ENCODE measurements around the gene IRF3.

IRF3 gene

DNA sequence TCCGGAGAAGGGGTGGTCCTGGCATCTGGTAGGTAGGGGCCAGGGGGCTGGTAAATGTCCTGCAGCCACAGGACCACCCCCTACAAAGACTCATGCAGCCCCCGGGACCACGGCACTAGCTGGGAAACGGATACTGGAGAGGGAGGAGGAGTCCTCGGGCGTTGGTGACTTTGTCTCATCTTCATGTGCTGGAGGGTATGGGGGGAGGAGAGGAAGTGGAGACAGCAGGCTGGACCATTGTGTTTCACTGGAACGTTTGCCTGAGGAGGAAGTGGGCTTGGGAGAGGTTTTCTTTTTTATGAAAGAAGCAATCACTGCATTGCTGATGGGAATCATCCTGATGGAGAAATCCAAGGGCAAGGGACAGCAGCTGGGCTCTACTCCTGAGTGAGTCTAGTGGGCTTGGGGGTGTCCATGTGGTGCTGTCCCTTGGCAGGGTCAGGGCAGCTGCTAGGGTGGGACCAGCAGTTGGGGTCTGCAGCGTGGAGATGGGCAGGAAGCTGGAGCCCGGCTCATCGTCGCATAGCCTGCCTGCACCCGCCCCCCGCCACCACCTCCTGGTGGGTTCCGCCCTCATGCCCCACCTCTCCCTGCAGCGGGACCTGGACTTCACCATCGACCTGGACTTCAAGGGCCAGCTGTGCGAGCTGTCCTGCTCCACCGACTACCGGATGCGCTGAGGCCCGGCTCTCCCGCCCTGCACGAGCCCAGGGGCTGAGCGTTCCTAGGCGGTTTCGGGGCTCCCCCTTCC is 22.1 kb upstream of the IRF3 start:
- TF ChIP-seq, protein P1, sequence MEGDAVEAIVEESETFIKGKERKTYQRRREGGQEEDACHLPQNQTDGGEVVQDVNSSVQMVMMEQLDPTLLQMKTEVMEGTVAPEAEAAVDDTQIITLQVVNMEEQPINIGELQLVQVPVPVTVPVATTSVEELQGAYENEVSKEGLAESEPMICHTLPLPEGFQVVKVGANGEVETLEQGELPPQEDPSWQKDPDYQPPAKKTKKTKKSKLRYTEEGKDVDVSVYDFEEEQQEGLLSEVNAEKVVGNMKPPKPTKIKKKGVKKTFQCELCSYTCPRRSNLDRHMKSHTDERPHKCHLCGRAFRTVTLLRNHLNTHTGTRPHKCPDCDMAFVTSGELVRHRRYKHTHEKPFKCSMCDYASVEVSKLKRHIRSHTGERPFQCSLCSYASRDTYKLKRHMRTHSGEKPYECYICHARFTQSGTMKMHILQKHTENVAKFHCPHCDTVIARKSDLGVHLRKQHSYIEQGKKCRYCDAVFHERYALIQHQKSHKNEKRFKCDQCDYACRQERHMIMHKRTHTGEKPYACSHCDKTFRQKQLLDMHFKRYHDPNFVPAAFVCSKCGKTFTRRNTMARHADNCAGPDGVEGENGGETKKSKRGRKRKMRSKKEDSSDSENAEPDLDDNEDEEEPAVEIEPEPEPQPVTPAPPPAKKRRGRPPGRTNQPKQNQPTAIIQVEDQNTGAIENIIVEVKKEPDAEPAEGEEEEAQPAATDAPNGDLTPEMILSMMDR (IDR thresholded peaks at IDR 0.05; ENCODE audit: poor library complexity, severe bottlenecking) = no peak
- no peaks in the 10 kb centered on the region for H3K4me1 ChIP-seq (ENCODE audit: insufficient read depth, poor library complexity, severe bottlenecking)
- H3K4me3 ChIP-seq (ENCODE audit: severe bottlenecking) = no peak overlapping the region
- no peak overlapping the region for H3K27ac ChIP-seq (ENCODE audit: poor library complexity, severe bottlenecking)
- no peaks in the 10 kb centered on the region for H3K27me3 ChIP-seq (ENCODE audit: insufficient read depth, poor library complexity, severe bottlenecking)
- ATAC-seq (ENCODE audit: low read depth) = no peak
- peaks cover 33% of the 10 kb centered on the region for H3K36me3 ChIP-seq (ENCODE audit: low read depth)
- H3K9me3 ChIP-seq (ENCODE audit: severe bottlenecking) = no peaks in the 10 kb centered on the region
- no peak for DNase-seq (ENCODE audit: low spot score)

DNA sequence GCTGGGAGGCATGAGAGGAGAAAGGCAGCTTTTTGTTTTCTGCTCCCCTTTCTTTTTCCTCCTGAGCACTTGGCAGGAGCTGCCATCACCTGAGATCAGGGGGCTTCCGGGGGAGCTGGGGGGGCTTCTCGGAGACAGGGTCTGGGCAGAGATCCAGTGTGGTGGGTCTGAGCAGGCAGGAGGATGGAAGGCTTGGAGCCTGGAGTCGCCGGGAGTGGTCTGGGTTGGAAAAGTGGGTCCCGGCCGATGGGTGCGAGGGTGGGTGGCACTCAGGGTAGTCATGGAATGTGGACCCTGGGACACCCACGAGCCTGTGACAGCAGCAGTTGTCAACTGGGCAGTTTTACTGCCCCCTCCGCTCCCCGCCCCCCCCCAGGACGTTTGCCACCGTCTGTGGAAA is 21.5 kb upstream of the IRF3 start:
- H3K27ac ChIP-seq (ENCODE audit: poor library complexity, severe bottlenecking) = no peak overlapping the region
- H3K9me3 ChIP-seq (ENCODE audit: severe bottlenecking) = no peaks in the 10 kb centered on the region
- H3K27me3 ChIP-seq (ENCODE audit: insufficient read depth, poor library complexity, severe bottlenecking) = no peaks in the 10 kb centered on the region
- ATAC-seq (ENCODE audit: low read depth) (no peak), DNase-seq (ENCODE audit: low spot score) (no peak)
- TF ChIP-seq, protein P1 (IDR thresholded peaks at IDR 0.05; ENCODE audit: poor library complexity, severe bottlenecking) = no peak
- H3K36me3 ChIP-seq (ENCODE audit: low read depth) = peaks cover 39% of the 10 kb centered on the region
- H3K4me1 ChIP-seq (ENCODE audit: insufficient read depth, poor library complexity, severe bottlenecking) = no peaks in the 10 kb centered on the region
- H3K4me3 ChIP-seq (ENCODE audit: severe bottlenecking) = no peak overlapping the region

DNA sequence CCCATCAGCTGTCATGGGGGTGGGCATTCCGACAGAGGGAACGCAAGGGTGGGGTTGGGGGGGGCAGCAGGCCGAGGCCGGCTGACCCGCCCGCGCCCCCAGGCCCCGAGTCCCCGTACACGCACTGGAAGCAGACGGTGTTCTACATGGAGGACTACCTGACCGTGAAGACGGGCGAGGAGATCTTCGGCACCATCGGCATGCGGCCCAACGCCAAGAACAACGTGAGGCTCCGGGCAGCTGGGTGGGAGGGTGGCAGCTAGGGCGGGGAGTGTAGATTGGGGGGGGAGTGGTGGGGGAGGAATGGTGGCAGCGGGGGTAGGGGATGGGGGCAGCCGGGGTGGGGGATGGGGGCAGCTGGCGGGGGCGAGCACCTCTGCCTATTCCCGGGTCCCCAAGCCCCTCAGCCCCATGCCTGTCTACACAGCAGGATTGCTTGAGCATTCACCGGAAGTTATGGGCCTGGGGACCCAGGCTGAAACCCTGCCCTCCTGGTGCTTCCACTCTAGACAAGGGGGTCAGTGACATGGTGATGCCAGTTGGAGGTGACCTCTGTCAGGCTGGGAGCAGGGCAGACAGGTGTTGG is 20.9 kb upstream of the IRF3 start:
- peaks cover 45% of the 10 kb centered on the region for H3K36me3 ChIP-seq (ENCODE audit: low read depth)
- H3K4me3 ChIP-seq (ENCODE audit: severe bottlenecking) = no peak overlapping the region
- ATAC-seq (ENCODE audit: low read depth) = no peak
- TF ChIP-seq, protein P1 (IDR thresholded peaks at IDR 0.05; ENCODE audit: poor library complexity, severe bottlenecking) = no peak
- H3K27me3 ChIP-seq (ENCODE audit: insufficient read depth, poor library complexity, severe bottlenecking) = no peaks in the 10 kb centered on the region
- no peaks in the 10 kb centered on the region for H3K9me3 ChIP-seq (ENCODE audit: severe bottlenecking)
- no peak overlapping the region for H3K27ac ChIP-seq (ENCODE audit: poor library complexity, severe bottlenecking)
- DNase-seq (ENCODE audit: low spot score) = peak; percentile 62
- H3K4me1 ChIP-seq (ENCODE audit: insufficient read depth, poor library complexity, severe bottlenecking) = no peaks in the 10 kb centered on the region

DNA sequence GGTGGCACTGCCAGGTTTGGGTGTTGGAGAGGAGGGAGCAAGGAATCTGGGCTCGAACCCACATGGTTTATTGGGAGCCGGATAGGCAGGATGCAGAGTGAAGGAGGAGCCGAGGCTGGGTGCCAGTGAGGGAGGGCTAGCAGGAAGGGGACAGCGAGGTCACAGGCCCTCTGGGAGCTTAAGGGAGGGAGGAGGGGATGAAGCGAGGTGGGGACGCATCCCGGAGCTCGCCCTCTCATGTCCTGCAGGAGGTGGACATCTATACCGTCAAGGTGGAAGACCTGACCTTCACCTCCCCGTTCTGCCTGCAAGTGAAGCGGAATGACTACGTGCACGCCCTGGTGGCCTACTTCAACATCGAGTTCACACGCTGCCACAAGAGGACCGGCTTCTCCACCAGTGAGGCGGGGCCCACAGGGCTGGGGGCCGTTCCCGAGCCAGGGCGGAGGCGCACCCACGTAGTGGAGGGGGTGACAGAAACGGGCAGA is 20.2 kb upstream of the IRF3 start:
- H3K4me1 ChIP-seq (ENCODE audit: insufficient read depth, poor library complexity, severe bottlenecking) = no peaks in the 10 kb centered on the region
- no peak overlapping the region for H3K27ac ChIP-seq (ENCODE audit: poor library complexity, severe bottlenecking)
- TF ChIP-seq, protein P1 (IDR thresholded peaks at IDR 0.05; ENCODE audit: poor library complexity, severe bottlenecking) = no peak
- H3K36me3 ChIP-seq (ENCODE audit: low read depth) = peaks cover 52% of the 10 kb centered on the region
- no peaks in the 10 kb centered on the region for H3K9me3 ChIP-seq (ENCODE audit: severe bottlenecking)
- ATAC-seq (ENCODE audit: low read depth) = no peak
- peak; percentile 47 for DNase-seq (ENCODE audit: low spot score)
- H3K27me3 ChIP-seq (ENCODE audit: insufficient read depth, poor library complexity, severe bottlenecking) = no peaks in the 10 kb centered on the region
- H3K4me3 ChIP-seq (ENCODE audit: severe bottlenecking) = no peak overlapping the region
